Activated CD8-positive, alpha-beta T cell treated with anti-CD3 and anti-CD28 coated beads for 36 hours (primary cell): ENCODE results near the gene NPC1L1. TPM values are rescaled to one million over a fixed set of nuclear protein-coding genes. Genes with fewer than 3 reads are reported as not detected.

Experiments used
- ATAC-seq: fragments of 200-7000 bp; cut with Tn5 transposase; one replicate; pipeline ENCODE4 v1.10.0; 2021; ENCODE audit warnings: mild to moderate bottlenecking, moderate library complexity
- CTCF ChIA-PET: fragments of 350-600 bp; sonication (Branson Sonifier 250); formaldehyde crosslinking; loops from one replicate; lab custom pipeline; 2021; ENCODE audit warnings: antibody characterized with exemption; lab: Charles Lee
- POLR2A ChIA-PET: fragments of 350-600 bp; sonication (Branson Sonifier 250); formaldehyde crosslinking; loops from one replicate; lab custom pipeline; 2021; ENCODE audit warnings: antibody characterized with exemption; lab: Charles Lee
- DNase-seq: peaks from one replicate; pipeline ENCODE4 v3.0.0-alpha.2; 2020
- H3K27ac Mint-ChIP-seq: one replicate; pipeline ENCODE4 v1.8.0; 2021; ENCODE audit warnings: mild to moderate bottlenecking, mixed read lengths
- H3K27me3 Mint-ChIP-seq: one replicate; pipeline ENCODE4 v1.8.0; 2021; ENCODE audit warnings: mixed read lengths
- H3K36me3 Mint-ChIP-seq: one replicate; pipeline ENCODE4 v1.8.0; 2021; ENCODE audit warnings: low read depth, mixed read lengths
- H3K4me1 Mint-ChIP-seq: one replicate; pipeline ENCODE4 v1.8.0; 2021; ENCODE audit warnings: low read depth, mixed read lengths
- H3K4me3 Mint-ChIP-seq: one replicate; pipeline ENCODE4 v1.8.0; 2021; ENCODE audit warnings: mild to moderate bottlenecking, moderate library complexity, mixed read lengths
- H3K9me3 Mint-ChIP-seq: one replicate; pipeline ENCODE4 v1.8.0; 2021; ENCODE audit warnings: mixed read lengths
- CTCF ChIP-seq: fragments of 200-600 bp; IDR thresholded peaks from one replicate; pipeline ENCODE4 v1.8.0; 2022; ENCODE audit warnings: antibody characterized with exemption, mild to moderate bottlenecking
- intact Hi-C: fragments of 100-400 bp; cut with micrococcal nuclease; formaldehyde crosslinking; loops from one replicate; pipeline ENCODE4 v1.10.0; 2022
- total RNA-seq, 2 experiments: library from RNA; stranded (reverse); gene quantifications; one replicate each; pipeline ENCODE4 v1.2.3, GENCODE V29; 2021

Gene NPC1L1
- total RNA-seq, 2 experiments from 2014 or later: 0.07 TPM; not detected in 1

GRCh38 chr7:44466300-44467216, 74.6 kb downstream of the NPC1L1 start:
- Mint-ChIP-seq H3K4me3 (no peak overlapping the region), H3K9me3 (no peaks in the 10 kb centered on the region), H3K4me1 (peaks cover 65% of the 10 kb centered on the region), H3K27ac (peak overlapping the region; percentile 62), H3K27me3 (no peaks in the 10 kb centered on the region), H3K36me3 (peaks cover 57% of the 10 kb centered on the region)
- ATAC-seq (peak; percentile 63), DNase-seq (peak; percentile 57)
- ChIA-PET CTCF (interaction anchor here (1.1 to 1.4 kb wide), 3 partner anchors 13 to 35 kb away, joined by 3 to 5 read pairs (median 3); no protein-coding TSS in a partner anchor), POLR2A (interaction anchor here (0.8 to 1.5 kb wide), 3 partner anchors 14 to 208 kb away, joined by 3 to 6 read pairs (median 4); no protein-coding TSS in a partner anchor)
- no peak for TF ChIP-seq CTCF
- intact Hi-C loops: no loop called here

- Mint-ChIP-seq H3K4me3 (no peak overlapping the region), H3K9me3 (no peaks in the 10 kb centered on the region), H3K4me1 (peaks cover 72% of the 10 kb centered on the region), H3K36me3 (peaks cover 60% of the 10 kb centered on the region), H3K27me3 (no peaks in the 10 kb centered on the region), H3K27ac (no peak overlapping the region)
- ATAC-seq (no peak), DNase-seq (no peak)
- POLR2A ChIA-PET: interaction anchor here (1.2 to 1.5 kb wide), 3 partner anchors 10 to 24 kb away, joined by 4 to 6 read pairs (median 5); no protein-coding TSS in a partner anchor
- intact Hi-C loops: no loop called here
- no peak for TF ChIP-seq CTCF
- CTCF ChIA-PET: no interaction called here
These were observed 75.6 kb downstream of the NPC1L1 start for GRCh38 chr7:44465490-44465889.

- intact Hi-C loops: loop anchor here (5.0 kb wide), 1 partner anchor 36 kb away; no protein-coding TSS in a partner anchor
- no peaks in the 10 kb centered on the region for H3K9me3 Mint-ChIP-seq
- H3K4me3 Mint-ChIP-seq: no peak overlapping the region
- ATAC-seq: no peak
- DNase-seq: no peak
- peaks cover 73% of the 10 kb centered on the region for H3K4me1 Mint-ChIP-seq
- peaks cover 62% of the 10 kb centered on the region for H3K36me3 Mint-ChIP-seq
- ChIA-PET POLR2A (interaction anchor here (2.9 kb wide), 1 partner anchor 27 kb away, joined by 24 read pairs; the partner anchor contains the start of gene NUDCD3), CTCF (interaction anchor here (1.0 to 3.1 kb wide), 9 partner anchors 8 to 222 kb away, joined by 3 to 12 read pairs (median 4); partner anchors contain the start of gene NUDCD3)
- no peaks in the 10 kb centered on the region for H3K27me3 Mint-ChIP-seq
- peak; percentile 60 for TF ChIP-seq CTCF
- H3K27ac Mint-ChIP-seq: no peak overlapping the region
These were observed 77.8 kb downstream of the NPC1L1 start for GRCh38 chr7:44463169-44463808.

Other genes with a start within 250 kb of the NPC1L1 start
- 1 to 10 TPM in 1 of 2 experiments, under 1 TPM in 1; 0.97 to 1.9 TPM for gene CAMK2B, start 215.7 kb downstream of the NPC1L1 start, total RNA-seq
- gene NUDCD3, start 50.7 kb downstream of the NPC1L1 start, total RNA-seq: 100 to 1,000 TPM; 102 to 107 TPM
- 10 to 100 TPM; 92.3 to 98.3 TPM for gene DDX56, start 32.6 kb upstream of the NPC1L1 start, total RNA-seq
- 10 to 100 TPM; 74.6 to 76.2 TPM for gene TMED4, start 40.9 kb upstream of the NPC1L1 start, total RNA-seq
- gene OGDH, start 65.3 kb upstream of the NPC1L1 start, total RNA-seq: 10 to 100 TPM; 78.6 to 85.6 TPM
- gene ZMIZ2, start 207.5 kb upstream of the NPC1L1 start, total RNA-seq: 100 to 1,000 TPM; 131 to 134 TPM